ENCODE data around the gene PDLIM3. TPM values are rescaled to one million over a fixed set of nuclear protein-coding genes. Genes with fewer than 3 reads are reported as not detected.

PDLIM3 gene
- total RNA-seq, 1 experiment from 2014 or later: 0.47 TPM

GRCh38 chr4:185566425-185566824, 31.1 kb upstream of the PDLIM3 start:
- intact Hi-C loops (cut with micrococcal nuclease): no loop called here
- Histone ChIP-seq H3K4me3 (ENCODE audit: low read length) (no peak overlapping the region), H2AFZ (ENCODE audit: low read length) (no peak overlapping the region), H3K27ac (ENCODE audit: low read length) (no peak overlapping the region), H3K9me2 (replicated peaks; ENCODE audit: low read length) (no peaks in the 10 kb centered on the region), H3K27me3 (ENCODE audit: low read length) (no peaks in the 10 kb centered on the region), H3K4me2 (ENCODE audit: low read length) (no peak overlapping the region), H3K79me2 (ENCODE audit: low read length) (no peaks in the 10 kb centered on the region), H3F3A (ENCODE audit: low read length, unreplicated experiment) (no peaks in the 10 kb centered on the region), H3K4me1 (ENCODE audit: insufficient read depth, low read length) (no peaks in the 10 kb centered on the region), H3K36me3 (ENCODE audit: low read depth, low read length) (no peaks in the 10 kb centered on the region), H4K20me1 (ENCODE audit: low read length) (no peaks in the 10 kb centered on the region), H3K9me3 (ENCODE audit: low read length) (no peaks in the 10 kb centered on the region), H3K9ac (ENCODE audit: low read length) (no peak overlapping the region)
- BruUV-seq (replicated peaks): no TSS peak
- TF ChIP-seq EZH2phosphoT487 (IDR thresholded peaks at IDR 0.05; ENCODE audit: borderline replicate concordance, low read length): no peak
- TF ChIP-seq, protein P1, sequence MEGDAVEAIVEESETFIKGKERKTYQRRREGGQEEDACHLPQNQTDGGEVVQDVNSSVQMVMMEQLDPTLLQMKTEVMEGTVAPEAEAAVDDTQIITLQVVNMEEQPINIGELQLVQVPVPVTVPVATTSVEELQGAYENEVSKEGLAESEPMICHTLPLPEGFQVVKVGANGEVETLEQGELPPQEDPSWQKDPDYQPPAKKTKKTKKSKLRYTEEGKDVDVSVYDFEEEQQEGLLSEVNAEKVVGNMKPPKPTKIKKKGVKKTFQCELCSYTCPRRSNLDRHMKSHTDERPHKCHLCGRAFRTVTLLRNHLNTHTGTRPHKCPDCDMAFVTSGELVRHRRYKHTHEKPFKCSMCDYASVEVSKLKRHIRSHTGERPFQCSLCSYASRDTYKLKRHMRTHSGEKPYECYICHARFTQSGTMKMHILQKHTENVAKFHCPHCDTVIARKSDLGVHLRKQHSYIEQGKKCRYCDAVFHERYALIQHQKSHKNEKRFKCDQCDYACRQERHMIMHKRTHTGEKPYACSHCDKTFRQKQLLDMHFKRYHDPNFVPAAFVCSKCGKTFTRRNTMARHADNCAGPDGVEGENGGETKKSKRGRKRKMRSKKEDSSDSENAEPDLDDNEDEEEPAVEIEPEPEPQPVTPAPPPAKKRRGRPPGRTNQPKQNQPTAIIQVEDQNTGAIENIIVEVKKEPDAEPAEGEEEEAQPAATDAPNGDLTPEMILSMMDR (conservative IDR thresholded peaks at IDR 0.05; ENCODE audit: low read depth, low read length): no peak
- TF ChIP-seq EZH2 (IDR thresholded peaks at IDR 0.05; ENCODE audit: low read length, unreplicated experiment): no peak
- ChIA-PET POLR2A (ENCODE audit: unreplicated experiment) (no interaction called here), CTCF (no interaction called here)
- no peak for DNase-seq
- no peak for ATAC-seq

DNA sequence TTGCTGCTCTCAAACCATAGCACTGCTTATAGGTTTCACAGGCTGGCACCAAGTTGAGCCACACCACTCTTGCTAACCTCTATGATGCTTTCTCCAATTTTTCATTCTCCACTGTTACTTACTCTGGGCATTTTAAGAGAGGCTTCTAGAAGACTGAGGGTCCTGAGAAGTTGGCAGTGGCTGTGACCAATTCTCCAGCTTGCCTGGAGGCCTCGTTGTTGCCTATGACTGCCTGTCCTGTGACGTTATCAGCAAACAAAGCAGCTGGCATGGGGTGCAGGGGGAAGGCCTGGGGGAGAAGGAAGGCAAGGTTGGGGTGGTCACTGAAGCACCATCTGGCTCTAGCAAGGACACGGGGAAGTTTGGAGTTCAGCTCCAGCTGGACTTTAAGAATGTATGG, 30.4 kb upstream of the PDLIM3 start:
- no peak overlapping the region for H2AFZ ChIP-seq (ENCODE audit: low read length)
- H3F3A ChIP-seq (ENCODE audit: low read length, unreplicated experiment): no peaks in the 10 kb centered on the region
- H3K4me3 ChIP-seq (ENCODE audit: low read length): no peak overlapping the region
- H3K4me1 ChIP-seq (ENCODE audit: insufficient read depth, low read length): no peaks in the 10 kb centered on the region
- ATAC-seq (no peak), DNase-seq (no peak)
- H3K79me2 ChIP-seq (ENCODE audit: low read length): no peaks in the 10 kb centered on the region
- BruUV-seq (replicated peaks): no TSS peak
- no peaks in the 10 kb centered on the region for H3K9me3 ChIP-seq (ENCODE audit: low read length)
- H3K36me3 ChIP-seq (ENCODE audit: low read depth, low read length): no peaks in the 10 kb centered on the region
- no peaks in the 10 kb centered on the region for H3K9me2 ChIP-seq (replicated peaks; ENCODE audit: low read length)
- TF ChIP-seq, protein P1 (conservative IDR thresholded peaks at IDR 0.05; ENCODE audit: low read depth, low read length): no peak
- TF ChIP-seq EZH2 (IDR thresholded peaks at IDR 0.05; ENCODE audit: low read length, unreplicated experiment): no peak
- TF ChIP-seq EZH2phosphoT487 (IDR thresholded peaks at IDR 0.05; ENCODE audit: borderline replicate concordance, low read length): no peak
- ChIA-PET POLR2A (ENCODE audit: unreplicated experiment) (no interaction called here), CTCF (no interaction called here)
- H4K20me1 ChIP-seq (ENCODE audit: low read length): no peaks in the 10 kb centered on the region
- no peak overlapping the region for H3K27ac ChIP-seq (ENCODE audit: low read length)
- H3K27me3 ChIP-seq (ENCODE audit: low read length): no peaks in the 10 kb centered on the region
- intact Hi-C loops (cut with micrococcal nuclease): no loop called here
- no peak overlapping the region for H3K9ac ChIP-seq (ENCODE audit: low read length)
- no peak overlapping the region for H3K4me2 ChIP-seq (ENCODE audit: low read length)

- Histone ChIP-seq H3K9me3 (ENCODE audit: low read length) (no peaks in the 10 kb centered on the region), H3K27ac (ENCODE audit: low read length) (no peak overlapping the region), H2AFZ (ENCODE audit: low read length) (no peak overlapping the region), H3K79me2 (ENCODE audit: low read length) (no peaks in the 10 kb centered on the region), H3F3A (ENCODE audit: low read length, unreplicated experiment) (no peaks in the 10 kb centered on the region), H3K4me1 (ENCODE audit: insufficient read depth, low read length) (peaks cover 3% of the 10 kb centered on the region; the same call in 1 of the 2 replicates), H3K9ac (ENCODE audit: low read length) (no peak overlapping the region), H3K9me2 (replicated peaks; ENCODE audit: low read length) (no peaks in the 10 kb centered on the region), H4K20me1 (ENCODE audit: low read length) (no peaks in the 10 kb centered on the region), H3K27me3 (ENCODE audit: low read length) (no peaks in the 10 kb centered on the region), H3K4me2 (ENCODE audit: low read length) (no peak overlapping the region), H3K4me3 (ENCODE audit: low read length) (no peak overlapping the region), H3K36me3 (ENCODE audit: low read depth, low read length) (no peaks in the 10 kb centered on the region)
- intact Hi-C loops (cut with micrococcal nuclease): no loop called here
- TF ChIP-seq EZH2 (IDR thresholded peaks at IDR 0.05; ENCODE audit: low read length, unreplicated experiment): no peak
- TF ChIP-seq, protein P1 (conservative IDR thresholded peaks at IDR 0.05; ENCODE audit: low read depth, low read length): no peak
- no peak for TF ChIP-seq EZH2phosphoT487 (IDR thresholded peaks at IDR 0.05; ENCODE audit: borderline replicate concordance, low read length)
- no TSS peak for BruUV-seq (replicated peaks)
- ATAC-seq: no peak
- CTCF ChIA-PET: no interaction called here
- DNase-seq: no peak
- POLR2A ChIA-PET (ENCODE audit: unreplicated experiment): no interaction called here
These were observed 29.0 kb upstream of the PDLIM3 start for GRCh38 chr4:185564349-185564748.

Data from PC-3 (cell line).